ENCODE results near the gene HACD1.

HACD1 gene

GRCh38 chr10:17580885-17581284 is 36.3 kb downstream of the HACD1 start:
- DNase-seq (ENCODE audit: low spot score): no peak

- DNase-seq (ENCODE audit: low spot score): no peak
Measured at GRCh38 chr10:17578603-17579002, 38.6 kb downstream of the HACD1 start.

GRCh38 chr10:17576768-17577167 is 40.4 kb downstream of the HACD1 start:
- DNase-seq (ENCODE audit: low spot score): no peak

- no peak for DNase-seq (ENCODE audit: low spot score)
Measured at GRCh38 chr10:17564911-17565310, 52.3 kb downstream of the HACD1 start.

- no peak for DNase-seq (ENCODE audit: low spot score)
Measured at GRCh38 chr10:17563452-17563851, 53.7 kb downstream of the HACD1 start.

GRCh38 chr10:17562614-17563013 is 54.6 kb downstream of the HACD1 start:
- DNase-seq (ENCODE audit: low spot score): no peak

- DNase-seq (ENCODE audit: low spot score): no peak
Measured at GRCh38 chr10:17561111-17561510, 56.1 kb downstream of the HACD1 start.

GRCh38 chr10:17557459-17557858 is 59.7 kb downstream of the HACD1 start:
- DNase-seq (ENCODE audit: low spot score): no peak

GRCh38 chr10:17548770-17549169 is 68.4 kb downstream of the HACD1 start:
- no peak for DNase-seq (ENCODE audit: low spot score)

- DNase-seq (ENCODE audit: low spot score): no peak
Measured at GRCh38 chr10:17548162-17548561, 69.0 kb downstream of the HACD1 start.

GRCh38 chr10:17547060-17547459 is 70.1 kb downstream of the HACD1 start:
- DNase-seq (ENCODE audit: low spot score): no peak

GRCh38 chr10:17544465-17544864 is 72.7 kb downstream of the HACD1 start:
- no peak for DNase-seq (ENCODE audit: low spot score)
